Mesodermal cell (in vitro differentiated cells): ENCODE results near the gene RECK. TPM values are rescaled to one million over a fixed set of nuclear protein-coding genes. Genes with fewer than 3 reads are reported as not detected.
"Not testable (repeated sequence)": the region's sequence is repeated elsewhere in the genome, so short reads cannot be mapped to it uniquely, and the experiment has no call there.

ENCODE experiments used
- H3K27ac ChIP-seq: 2 replicates; pipeline ENCODE4 v1.7.0; 2013; ENCODE audit warnings: mild to moderate bottlenecking, low read depth, low read length, moderate library complexity; ENCODE audit not compliant: severe bottlenecking
- H3K36me3 ChIP-seq: 2 replicates; pipeline ENCODE4 v1.7.1; 2013; ENCODE audit warnings: mild to moderate bottlenecking, low read length, moderate library complexity; ENCODE audit not compliant: control insufficient read depth, insufficient read depth
- H3K4me1 ChIP-seq: one replicate; pipeline ENCODE4 v1.7.1; 2013; ENCODE audit warnings: mild to moderate bottlenecking, low read length; ENCODE audit not compliant: insufficient read depth, control insufficient read depth, poor library complexity, severe bottlenecking
- H3K4me3 ChIP-seq: 2 replicates; pipeline ENCODE4 v1.7.0; 2013; ENCODE audit warnings: low read length, control low read depth, mild to moderate bottlenecking; ENCODE audit not compliant: insufficient read depth, poor library complexity, severe bottlenecking; ENCODE audit errors: extremely low read depth
- H3K9me3 ChIP-seq: 2 replicates; pipeline ENCODE4 v1.7.1; 2013; ENCODE audit warnings: mild to moderate bottlenecking, low read length, moderate library complexity; ENCODE audit not compliant: control insufficient read depth
- WGBS, 2 experiments: methylation state at CpG; one replicate each; pipeline ENCODE4 v1.1.5; 2013; ENCODE audit warnings: missing lambda C conversion rate in 2 of 2; ENCODE audit not compliant: insufficient coverage in 2 of 2; 5-methylcytosine and 5-hydroxymethylcytosine counted together
- polyA plus RNA-seq, 2 experiments: library from polyadenylated mRNA; stranded (reverse); fragments of 50-300 nt; gene quantifications; one replicate each; pipeline ENCODE4 v1.2.3, GENCODE V29; 2013

The RECK gene, protein sequence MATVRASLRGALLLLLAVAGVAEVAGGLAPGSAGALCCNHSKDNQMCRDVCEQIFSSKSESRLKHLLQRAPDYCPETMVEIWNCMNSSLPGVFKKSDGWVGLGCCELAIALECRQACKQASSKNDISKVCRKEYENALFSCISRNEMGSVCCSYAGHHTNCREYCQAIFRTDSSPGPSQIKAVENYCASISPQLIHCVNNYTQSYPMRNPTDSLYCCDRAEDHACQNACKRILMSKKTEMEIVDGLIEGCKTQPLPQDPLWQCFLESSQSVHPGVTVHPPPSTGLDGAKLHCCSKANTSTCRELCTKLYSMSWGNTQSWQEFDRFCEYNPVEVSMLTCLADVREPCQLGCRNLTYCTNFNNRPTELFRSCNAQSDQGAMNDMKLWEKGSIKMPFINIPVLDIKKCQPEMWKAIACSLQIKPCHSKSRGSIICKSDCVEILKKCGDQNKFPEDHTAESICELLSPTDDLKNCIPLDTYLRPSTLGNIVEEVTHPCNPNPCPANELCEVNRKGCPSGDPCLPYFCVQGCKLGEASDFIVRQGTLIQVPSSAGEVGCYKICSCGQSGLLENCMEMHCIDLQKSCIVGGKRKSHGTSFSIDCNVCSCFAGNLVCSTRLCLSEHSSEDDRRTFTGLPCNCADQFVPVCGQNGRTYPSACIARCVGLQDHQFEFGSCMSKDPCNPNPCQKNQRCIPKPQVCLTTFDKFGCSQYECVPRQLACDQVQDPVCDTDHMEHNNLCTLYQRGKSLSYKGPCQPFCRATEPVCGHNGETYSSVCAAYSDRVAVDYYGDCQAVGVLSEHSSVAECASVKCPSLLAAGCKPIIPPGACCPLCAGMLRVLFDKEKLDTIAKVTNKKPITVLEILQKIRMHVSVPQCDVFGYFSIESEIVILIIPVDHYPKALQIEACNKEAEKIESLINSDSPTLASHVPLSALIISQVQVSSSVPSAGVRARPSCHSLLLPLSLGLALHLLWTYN
- polyA plus RNA-seq (2013, experiment 1 of 2) = 32.5 TPM
- polyA plus RNA-seq (2013, experiment 2 of 2) = 28.7 TPM

DNA sequence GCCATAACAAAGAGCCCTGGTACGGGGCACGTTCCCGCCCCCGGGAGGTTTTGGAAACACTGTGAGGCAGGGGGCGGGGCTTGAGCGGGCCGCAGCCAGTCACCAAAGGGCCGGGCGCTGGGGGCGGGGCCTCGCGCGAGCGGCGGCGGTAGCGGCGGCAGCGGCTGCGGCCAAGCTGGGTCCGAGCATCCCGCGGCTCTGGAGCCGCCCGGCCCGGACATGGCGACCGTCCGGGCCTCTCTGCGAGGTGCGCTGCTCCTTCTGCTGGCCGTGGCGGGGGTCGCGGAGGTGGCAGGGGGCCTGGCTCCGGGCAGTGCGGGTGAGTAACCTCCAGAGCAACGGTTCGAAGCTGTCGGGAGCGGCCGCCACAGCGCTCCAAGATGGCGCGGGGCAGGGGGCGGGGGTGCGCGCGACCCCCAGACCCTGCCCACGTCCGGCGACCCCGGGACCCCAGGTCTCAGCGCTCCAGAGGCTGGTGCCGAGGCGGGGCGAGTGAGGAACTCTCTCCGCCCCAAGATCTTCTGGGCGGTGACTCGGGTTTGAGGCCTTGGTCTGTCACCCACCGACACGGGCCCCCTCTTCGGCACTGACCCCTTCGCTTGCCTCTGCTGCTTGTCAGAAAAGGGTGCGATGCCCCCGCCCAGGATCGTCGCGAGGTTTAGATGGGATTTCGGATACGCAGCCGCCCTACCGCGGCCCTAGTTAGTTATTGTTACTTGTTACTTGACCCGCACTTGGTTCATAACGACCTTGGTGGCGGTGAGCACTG is at the start of gene RECK:
RECK (plus strand) TSS at position 134 of the 769 bp plus-strand sequence; CDS start at position 220, 86 bp downstream.
- H3K27ac ChIP-seq = peak within 1 kb of the TSS; percentile 84
- H3K4me3 ChIP-seq = peak within 1 kb of the TSS; percentile 92
- H3K9me3 ChIP-seq = no peaks in the 10 kb centered on the region
- peaks cover 29% of the 10 kb centered on the region for H3K4me1 ChIP-seq
- no peaks in the 10 kb centered on the region for H3K36me3 ChIP-seq
- WGBS, 2 experiments = 0% methylated on average over 54 to 67 of the region's 77 CpGs

DNA sequence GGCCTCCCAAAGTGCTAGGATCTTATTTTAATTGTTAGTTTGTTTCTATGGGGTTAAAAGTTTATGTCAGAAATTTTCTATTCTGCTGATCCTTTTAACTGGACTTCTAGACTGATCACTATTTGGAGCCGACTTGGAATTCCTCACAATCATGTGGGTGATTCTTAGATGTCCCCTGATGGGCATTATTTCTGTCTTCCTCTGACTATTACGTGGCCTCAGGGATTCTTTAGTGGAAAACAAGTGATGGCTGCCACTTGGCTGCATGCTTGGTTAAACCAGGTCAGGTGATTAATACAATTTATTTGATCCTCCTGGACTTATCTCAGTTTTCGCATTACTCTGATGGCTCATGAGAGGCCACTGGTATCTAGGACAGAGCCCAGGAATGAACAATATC is 46.6 kb upstream of the RECK start:
- Histone ChIP-seq H3K4me1 (no peaks in the 10 kb centered on the region), H3K36me3 (no peaks in the 10 kb centered on the region), H3K4me3 (no peak overlapping the region), H3K9me3 (no peaks in the 10 kb centered on the region), H3K27ac (no peak overlapping the region)
- WGBS, 2 experiments = 100% methylated on average over 2 to 3 of the region's 3 CpGs

DNA sequence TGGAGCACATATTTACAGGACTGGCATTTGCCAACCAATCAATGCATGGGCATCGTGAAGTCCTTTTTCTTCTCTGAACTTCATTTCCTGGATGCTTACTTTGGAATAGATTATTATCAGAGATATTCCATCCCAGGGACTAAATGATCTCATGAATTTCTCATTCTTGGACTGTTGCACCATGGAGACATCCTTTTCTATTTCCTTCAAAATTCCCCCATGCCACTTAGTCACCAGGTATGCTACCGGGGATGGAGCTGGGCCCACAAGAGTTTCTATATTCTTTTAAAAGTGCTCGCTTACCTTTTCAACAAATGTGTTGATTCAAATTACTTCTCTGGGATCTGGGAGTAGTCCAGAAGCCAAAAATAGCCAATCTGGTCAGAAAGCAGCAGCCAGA is 43.6 kb upstream of the RECK start:
- not testable (repeated sequence) for H3K4me3 ChIP-seq, H3K9me3 ChIP-seq, H3K4me1 ChIP-seq, H3K27ac ChIP-seq, H3K36me3 ChIP-seq
- 86% methylated on average over 1 of the region's 3 CpGs; no CpG with 5 or more reads in 1 of the 2 experiments for WGBS, 2 experiments

DNA sequence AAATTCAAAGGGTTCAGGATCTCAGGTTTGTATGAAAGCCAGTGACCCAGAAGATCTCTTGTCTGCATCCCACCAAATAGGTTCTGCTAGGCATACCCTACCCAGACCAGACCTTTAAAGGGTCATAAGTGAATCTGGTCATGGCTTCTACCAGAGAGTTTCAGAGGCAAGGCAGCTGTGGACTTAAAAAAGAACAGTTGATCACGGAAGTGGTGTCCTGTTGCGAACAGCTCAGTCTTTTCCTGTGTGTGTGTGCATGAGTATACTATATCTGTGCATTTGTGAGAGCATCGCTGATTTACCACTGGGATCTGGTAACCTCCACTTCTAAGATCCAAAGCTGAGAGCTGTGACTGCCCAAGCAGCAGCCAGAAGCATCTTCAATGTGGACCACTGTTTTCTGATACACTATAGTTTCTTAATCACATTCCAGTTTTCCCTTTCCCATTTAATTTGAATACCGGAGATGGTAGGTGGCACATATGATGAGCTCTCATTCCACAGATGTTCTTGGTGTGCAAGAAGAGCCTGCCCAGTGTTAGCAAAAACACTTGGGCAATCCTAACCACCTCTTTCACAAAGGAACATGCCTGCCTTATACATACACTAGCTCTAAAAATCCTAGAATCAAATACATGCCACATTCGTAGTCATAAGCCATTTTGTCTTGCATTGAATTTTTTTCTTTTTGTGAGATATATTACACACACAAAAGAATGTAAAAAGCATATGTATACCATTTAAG is 42.6 kb upstream of the RECK start:
- Histone ChIP-seq H3K4me3 (no peak overlapping the region), H3K27ac (no peak overlapping the region), H3K9me3 (peaks cover 8% of the 10 kb centered on the region), H3K4me1 (peaks cover 9% of the 10 kb centered on the region), H3K36me3 (no peaks in the 10 kb centered on the region)
- 70 to 77% methylated on average over 3 of the region's 5 CpGs for WGBS, 2 experiments

DNA sequence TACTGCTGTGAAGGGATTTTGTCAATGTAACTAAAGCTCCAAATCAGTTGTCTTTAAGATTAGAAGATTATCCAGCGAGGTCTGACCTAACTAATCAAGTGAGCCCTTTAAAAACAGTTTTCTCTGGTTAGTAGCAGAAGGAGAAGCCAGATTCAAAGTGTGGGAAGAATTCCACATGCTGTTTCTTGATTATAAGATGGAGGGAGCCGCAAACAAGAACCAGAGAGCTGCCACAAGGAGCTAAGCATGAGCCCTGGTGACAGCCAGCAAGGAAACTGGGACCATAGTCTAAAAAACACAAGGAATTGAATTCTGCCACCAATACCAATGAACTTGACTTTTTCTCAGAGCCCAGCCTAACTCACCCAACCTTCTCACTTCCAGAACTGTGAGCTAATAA is 41.8 kb upstream of the RECK start:
- WGBS, 2 experiments = 94 to 100% methylated on average over 1 to 2 of the region's 2 CpGs
- H3K27ac ChIP-seq = no peak overlapping the region

DNA sequence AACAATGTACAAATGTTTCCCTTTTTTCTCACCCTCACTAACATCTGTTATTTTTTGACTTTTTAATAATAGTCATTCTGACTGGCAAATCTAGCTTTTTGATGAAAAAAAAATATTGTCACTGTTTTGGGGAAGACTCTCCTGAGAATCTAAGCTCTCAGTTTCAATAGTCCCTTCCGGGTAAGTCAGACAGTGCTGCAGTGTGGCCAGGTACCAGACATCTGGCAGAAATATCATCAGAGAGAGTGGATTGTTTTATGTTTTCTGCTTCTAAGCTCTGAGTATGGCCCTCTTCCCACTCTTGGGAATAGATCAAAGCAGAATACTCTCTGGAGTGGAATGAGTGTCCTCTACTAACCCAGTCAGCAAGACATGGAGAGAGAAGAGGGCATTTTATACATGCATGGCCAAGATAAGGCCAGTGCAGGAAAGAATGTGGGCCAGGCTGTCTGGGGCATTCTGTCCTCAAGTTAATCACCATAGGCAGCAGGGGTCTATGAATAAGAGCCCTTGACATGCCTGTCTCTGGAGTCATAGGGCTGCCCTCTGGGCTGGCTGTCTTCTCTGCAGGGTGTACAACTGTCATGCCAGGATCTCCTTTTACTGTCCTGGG is 40.2 kb upstream of the RECK start:
- peak overlapping the region; percentile 62 for H3K27ac ChIP-seq

More for the DNA sequence above, 41.8 kb upstream of the RECK start:
- Histone ChIP-seq H3K4me3 (no peak overlapping the region), H3K4me1 (peaks cover 9% of the 10 kb centered on the region), H3K36me3 (no peaks in the 10 kb centered on the region), H3K9me3 (peaks cover 8% of the 10 kb centered on the region)

DNA sequence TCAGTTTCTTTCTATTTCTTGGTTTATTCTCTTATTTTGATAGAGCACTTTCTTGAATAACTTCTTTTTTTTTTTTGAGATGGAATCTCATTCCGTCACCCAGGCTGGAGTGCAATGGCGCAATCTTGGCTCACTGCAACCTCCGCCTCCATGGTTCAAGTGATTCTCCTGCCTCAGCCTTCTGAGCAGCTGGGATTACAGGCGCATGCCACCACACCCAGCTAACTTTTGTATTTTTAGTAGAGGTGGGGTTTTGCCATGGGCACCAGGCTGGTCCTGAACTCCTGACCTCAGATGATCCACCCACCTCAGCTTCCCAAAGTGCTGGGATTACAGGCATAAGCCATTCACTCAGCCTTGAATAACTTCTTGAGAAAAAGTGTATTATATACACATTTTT is 39.7 kb upstream of the RECK start:
- not testable (repeated sequence) for H3K4me3 ChIP-seq, H3K4me1 ChIP-seq, H3K9me3 ChIP-seq, H3K36me3 ChIP-seq
- peak overlapping the region; percentile 41 for H3K27ac ChIP-seq
- 92 to 93% methylated on average over 2 to 3 of the region's 4 CpGs for WGBS, 2 experiments

More for the DNA sequence above, 40.2 kb upstream of the RECK start:
- Histone ChIP-seq H3K36me3 (no peaks in the 10 kb centered on the region), H3K4me3 (no peak overlapping the region), H3K9me3 (peaks cover 8% of the 10 kb centered on the region), H3K4me1 (peaks cover 9% of the 10 kb centered on the region)
- 100% methylated on average over 1 of the region's 1 CpG; no CpG with 5 or more reads in 1 of the 2 experiments for WGBS, 2 experiments

DNA sequence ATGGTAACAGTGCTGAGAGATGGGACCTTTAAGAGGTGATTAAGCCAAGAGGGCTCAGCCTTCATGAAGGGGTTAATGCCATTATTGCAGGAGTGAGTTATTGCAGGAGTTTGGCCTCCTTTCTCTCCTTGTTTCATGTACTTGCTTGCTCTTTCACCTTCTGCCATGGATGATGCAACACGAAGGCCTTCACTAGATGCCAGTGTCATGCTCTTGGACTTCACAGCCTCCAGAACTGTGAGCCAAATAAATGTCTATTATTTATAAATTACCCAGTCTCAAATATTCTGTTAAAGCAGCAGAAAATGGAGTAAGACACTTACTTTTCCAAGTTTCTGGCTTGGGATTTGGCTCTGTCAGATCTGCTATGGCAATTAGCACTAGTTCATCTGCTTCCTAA is 38.4 kb upstream of the RECK start:
- Histone ChIP-seq H3K27ac (no peak overlapping the region), H3K9me3 (peaks cover 8% of the 10 kb centered on the region), H3K4me3 (no peak overlapping the region), H3K4me1 (peaks cover 9% of the 10 kb centered on the region), H3K36me3 (no peaks in the 10 kb centered on the region)
- WGBS, 2 experiments = 80% methylated on average over 1 of the region's 1 CpG; no CpG with 5 or more reads in 1 of the 2 experiments

DNA sequence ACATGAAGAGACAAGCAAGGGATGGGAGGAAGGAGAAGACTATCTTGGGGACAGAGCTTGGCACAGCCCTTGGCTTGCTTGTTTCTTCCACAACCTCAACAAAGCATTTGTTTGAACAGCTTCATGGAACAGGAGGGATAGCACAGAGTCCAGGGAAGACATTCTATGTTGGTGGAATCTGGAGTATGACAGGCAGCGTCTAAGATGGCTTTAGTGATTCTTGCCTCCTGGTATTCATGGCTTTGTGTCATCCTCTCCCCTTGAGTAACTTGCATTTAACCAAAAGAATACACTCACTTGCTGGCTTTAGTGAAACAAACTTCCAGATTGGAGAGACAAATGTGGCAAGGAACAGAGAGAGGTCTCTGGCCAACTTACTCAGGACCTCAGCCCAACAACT is 30.8 kb upstream of the RECK start:
- 83% methylated on average over 1 of the region's 1 CpG; no CpG with 5 or more reads in 1 of the 2 experiments for WGBS, 2 experiments
- Histone ChIP-seq H3K4me1 (no peaks in the 10 kb centered on the region), H3K4me3 (no peak overlapping the region), H3K36me3 (no peaks in the 10 kb centered on the region), H3K9me3 (no peaks in the 10 kb centered on the region), H3K27ac (no peak overlapping the region)
